ENCODE measurements around the gene ITGA4. TPM values are rescaled to one million over a fixed set of nuclear protein-coding genes. Genes with fewer than 3 reads are reported as not detected.

ITGA4 gene
- total and polyA plus RNA-seq, 2 donors (not counting 1 experiment from before 2014, with no cell fraction given) = 44.6 to 57.5 TPM

DNA sequence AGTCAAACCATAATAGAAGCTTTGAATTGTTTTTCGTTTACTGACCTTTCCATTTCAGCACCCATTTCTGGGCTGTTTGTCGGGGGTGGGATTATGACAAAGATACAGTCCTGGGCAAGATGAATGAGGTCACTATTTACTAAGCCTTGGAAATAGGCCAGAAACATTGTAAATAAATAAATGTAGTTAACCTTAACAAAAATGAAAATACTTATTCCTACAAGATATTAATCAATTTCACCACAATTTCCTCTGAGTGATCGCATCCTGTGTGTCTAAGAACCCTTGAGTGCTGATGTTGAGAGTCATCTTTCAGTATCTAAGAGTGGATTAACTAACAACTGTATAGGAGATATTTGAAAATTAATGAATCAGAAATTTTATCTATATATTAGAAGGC, 14.0 kb downstream of the ITGA4 start:
- no peak overlapping the region for H2AFZ ChIP-seq (ENCODE audit: low read length)
- peak; percentile 18 to 35 for DNase-seq (ENCODE audit: low read depth in 2 of 2)

DNA sequence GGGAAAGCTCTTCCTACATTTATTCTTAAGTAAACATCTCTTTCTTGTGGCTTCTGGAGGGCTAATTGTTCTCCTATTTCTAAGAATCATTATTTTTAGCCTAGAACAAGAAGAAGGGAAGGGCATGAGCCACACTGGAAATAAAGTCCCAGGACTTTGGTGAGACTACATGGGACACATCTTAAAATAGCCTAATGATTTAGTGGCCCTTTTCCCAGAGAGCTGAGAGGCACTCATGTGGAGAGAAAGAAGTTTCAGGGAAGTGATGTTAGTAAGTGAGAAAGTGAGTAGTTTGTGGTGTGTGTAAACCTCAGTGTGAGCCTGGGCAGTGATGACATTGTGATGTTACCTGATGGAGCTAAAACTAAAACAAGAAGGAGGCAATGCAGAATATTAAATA, 14.6 kb downstream of the ITGA4 start:
- Histone ChIP-seq H3K27ac (ENCODE audit: insufficient read depth, low read length) (no peak overlapping the region), H3K9ac (ENCODE audit: insufficient read depth, low read length) (no peak overlapping the region), H3K79me2 (ENCODE audit: control insufficient read depth, insufficient read depth, low read length) (no peaks in the 10 kb centered on the region), H3K27me3 (ENCODE audit: control insufficient read depth, insufficient read depth, low read length) (no peaks in the 10 kb centered on the region), H4K20me1 (ENCODE audit: control insufficient read depth, extremely low read depth, insufficient read depth, low read length) (no peaks in the 10 kb centered on the region), H3K4me3 (replicated peaks in 1 of 4; ENCODE audit: control extremely low read depth in 1 of 4, insufficient read depth in 1 of 4, low read depth in 3 of 4, low read length in 4 of 4) (no peak overlapping the region), H3K36me3 (ENCODE audit: control insufficient read depth, insufficient read depth, low read length) (no peaks in the 10 kb centered on the region), H3K4me1 (ENCODE audit: control insufficient read depth, extremely low read depth, insufficient read depth, low read length) (peaks cover 3% of the 10 kb centered on the region), H3K4me2 (ENCODE audit: extremely low read depth, insufficient read depth, low read length) (no peak overlapping the region), H3K9me3 (ENCODE audit: control insufficient read depth, insufficient read depth, low read depth, low read length) (no peaks in the 10 kb centered on the region), H2AFZ (ENCODE audit: low read length) (no peak overlapping the region)
- no peak for TF ChIP-seq EZH2 (IDR thresholded peaks at IDR 0.05; ENCODE audit: low read length, missing control alignments)
- TF ChIP-seq, protein P1, sequence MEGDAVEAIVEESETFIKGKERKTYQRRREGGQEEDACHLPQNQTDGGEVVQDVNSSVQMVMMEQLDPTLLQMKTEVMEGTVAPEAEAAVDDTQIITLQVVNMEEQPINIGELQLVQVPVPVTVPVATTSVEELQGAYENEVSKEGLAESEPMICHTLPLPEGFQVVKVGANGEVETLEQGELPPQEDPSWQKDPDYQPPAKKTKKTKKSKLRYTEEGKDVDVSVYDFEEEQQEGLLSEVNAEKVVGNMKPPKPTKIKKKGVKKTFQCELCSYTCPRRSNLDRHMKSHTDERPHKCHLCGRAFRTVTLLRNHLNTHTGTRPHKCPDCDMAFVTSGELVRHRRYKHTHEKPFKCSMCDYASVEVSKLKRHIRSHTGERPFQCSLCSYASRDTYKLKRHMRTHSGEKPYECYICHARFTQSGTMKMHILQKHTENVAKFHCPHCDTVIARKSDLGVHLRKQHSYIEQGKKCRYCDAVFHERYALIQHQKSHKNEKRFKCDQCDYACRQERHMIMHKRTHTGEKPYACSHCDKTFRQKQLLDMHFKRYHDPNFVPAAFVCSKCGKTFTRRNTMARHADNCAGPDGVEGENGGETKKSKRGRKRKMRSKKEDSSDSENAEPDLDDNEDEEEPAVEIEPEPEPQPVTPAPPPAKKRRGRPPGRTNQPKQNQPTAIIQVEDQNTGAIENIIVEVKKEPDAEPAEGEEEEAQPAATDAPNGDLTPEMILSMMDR (conservative IDR thresholded peaks at IDR 0.05 in 1 of 2, IDR thresholded peaks at IDR 0.05 in 1 of 2; ENCODE audit: low read depth in 1 of 2, low read length in 2 of 2) = no peak
- DNase-seq (ENCODE audit: low read depth in 2 of 2) = peak in 1 of 2 donors; percentile 43

More for the DNA sequence above, 14.0 kb downstream of the ITGA4 start:
- Histone ChIP-seq H3K9me3 (ENCODE audit: control insufficient read depth, insufficient read depth, low read depth, low read length) (no peaks in the 10 kb centered on the region), H4K20me1 (ENCODE audit: control insufficient read depth, extremely low read depth, insufficient read depth, low read length) (no peaks in the 10 kb centered on the region), H3K79me2 (ENCODE audit: control insufficient read depth, insufficient read depth, low read length) (no peaks in the 10 kb centered on the region), H3K4me3 (replicated peaks in 1 of 4; ENCODE audit: control extremely low read depth in 1 of 4, insufficient read depth in 1 of 4, low read depth in 3 of 4, low read length in 4 of 4) (no peak overlapping the region), H3K9ac (ENCODE audit: insufficient read depth, low read length) (no peak overlapping the region), H3K27me3 (ENCODE audit: control insufficient read depth, insufficient read depth, low read length) (no peaks in the 10 kb centered on the region), H3K36me3 (ENCODE audit: control insufficient read depth, insufficient read depth, low read length) (no peaks in the 10 kb centered on the region), H3K4me2 (ENCODE audit: extremely low read depth, insufficient read depth, low read length) (no peak overlapping the region), H3K27ac (ENCODE audit: insufficient read depth, low read length) (no peak overlapping the region), H3K4me1 (ENCODE audit: control insufficient read depth, extremely low read depth, insufficient read depth, low read length) (peaks cover 5% of the 10 kb centered on the region)
- TF ChIP-seq EZH2 (IDR thresholded peaks at IDR 0.05; ENCODE audit: low read length, missing control alignments) = no peak
- TF ChIP-seq, protein P1 (conservative IDR thresholded peaks at IDR 0.05 in 1 of 2, IDR thresholded peaks at IDR 0.05 in 1 of 2; ENCODE audit: low read depth in 1 of 2, low read length in 2 of 2) = no peak

DNA sequence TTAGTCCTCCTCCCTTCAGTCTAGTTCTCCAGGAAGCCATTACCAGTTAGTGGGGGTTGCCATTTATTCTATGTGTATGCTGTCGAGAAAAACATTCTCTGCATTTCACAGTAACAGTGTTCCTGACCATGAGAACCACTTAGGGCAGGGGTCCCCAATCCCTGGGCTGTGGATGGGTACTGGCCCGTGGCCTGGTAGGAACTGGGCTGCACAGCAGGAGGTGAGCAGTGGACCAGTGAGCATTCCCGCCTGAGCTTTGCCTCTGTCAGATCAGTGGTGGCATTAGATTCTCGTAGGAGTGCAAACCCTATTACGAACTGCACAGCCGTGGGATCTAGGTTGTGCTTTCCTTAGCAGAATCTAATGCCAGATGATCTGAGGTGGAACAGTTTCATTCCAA, 15.8 kb downstream of the ITGA4 start:
- no peaks in the 10 kb centered on the region for H3K79me2 ChIP-seq (ENCODE audit: control insufficient read depth, insufficient read depth, low read length)
- H3K27ac ChIP-seq (ENCODE audit: insufficient read depth, low read length) = no peak overlapping the region
- H4K20me1 ChIP-seq (ENCODE audit: control insufficient read depth, extremely low read depth, insufficient read depth, low read length) = no peaks in the 10 kb centered on the region
- H3K36me3 ChIP-seq (ENCODE audit: control insufficient read depth, insufficient read depth, low read length) = no peaks in the 10 kb centered on the region
- H2AFZ ChIP-seq (ENCODE audit: low read length) = no peak overlapping the region
- no peak for DNase-seq (ENCODE audit: low read depth in 2 of 2)
- no peak overlapping the region for H3K4me2 ChIP-seq (ENCODE audit: extremely low read depth, insufficient read depth, low read length)
- H3K4me1 ChIP-seq (ENCODE audit: control insufficient read depth, extremely low read depth, insufficient read depth, low read length) = peaks cover 3% of the 10 kb centered on the region
- no peak overlapping the region for H3K4me3 ChIP-seq (replicated peaks in 1 of 4; ENCODE audit: control extremely low read depth in 1 of 4, insufficient read depth in 1 of 4, low read depth in 3 of 4, low read length in 4 of 4)
- no peak overlapping the region for H3K9ac ChIP-seq (ENCODE audit: insufficient read depth, low read length)
- H3K27me3 ChIP-seq (ENCODE audit: control insufficient read depth, insufficient read depth, low read length) = no peaks in the 10 kb centered on the region
- TF ChIP-seq, protein P1 (conservative IDR thresholded peaks at IDR 0.05 in 1 of 2, IDR thresholded peaks at IDR 0.05 in 1 of 2; ENCODE audit: low read depth in 1 of 2, low read length in 2 of 2) = no peak
- TF ChIP-seq EZH2 (IDR thresholded peaks at IDR 0.05; ENCODE audit: low read length, missing control alignments) = no peak
- H3K9me3 ChIP-seq (ENCODE audit: control insufficient read depth, insufficient read depth, low read depth, low read length) = no peaks in the 10 kb centered on the region

All from fibroblast of lung (primary cell).